NCI-H128 (cell line): ENCODE data around the gene YBX2.
A peak's percentile ranks its signal among the peaks of the same experiment; 100 is the strongest.

ENCODE experiments used
- DNase-seq: peaks from one replicate; lab custom pipeline; 2025; ENCODE audit not compliant: unreplicated experiment; lab: John Stamatoyannopoulos, UW

YBX2 gene

DNA sequence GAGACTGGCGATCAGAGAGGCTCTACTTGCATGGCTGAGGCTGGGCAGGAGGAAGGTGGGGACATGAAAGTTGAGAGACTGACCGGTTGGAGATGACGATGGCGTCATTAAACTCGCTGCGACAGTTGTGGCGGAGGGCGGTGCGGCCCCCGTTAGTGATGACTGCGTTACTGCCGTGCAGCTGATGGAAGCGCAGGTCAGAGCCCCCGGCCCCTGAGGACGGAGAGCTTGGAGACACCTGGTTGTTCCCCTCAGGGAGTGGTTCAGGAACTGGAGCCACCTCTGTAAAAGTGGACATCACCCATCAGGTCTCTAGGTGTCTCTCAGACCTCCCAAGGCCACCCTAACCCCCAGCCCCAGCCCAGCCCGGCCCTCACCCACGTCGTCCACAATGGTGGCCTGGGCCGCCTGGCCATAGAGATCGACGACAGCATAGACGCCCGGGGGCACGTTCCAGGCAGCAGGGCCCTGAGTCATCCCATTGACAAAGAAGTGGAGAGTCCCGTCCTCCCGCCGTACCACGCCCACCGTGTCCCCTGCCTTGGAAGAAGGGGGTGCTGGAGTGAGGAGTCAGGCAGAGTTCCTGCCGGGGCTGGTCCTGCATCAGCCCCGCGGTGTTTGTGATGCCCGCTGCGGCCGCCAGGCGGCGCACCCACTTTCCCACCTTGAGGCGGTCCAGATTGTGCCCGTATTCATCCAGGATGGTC, 29.4 kb upstream of the YBX2 start:
- no peak for DNase-seq

DNA sequence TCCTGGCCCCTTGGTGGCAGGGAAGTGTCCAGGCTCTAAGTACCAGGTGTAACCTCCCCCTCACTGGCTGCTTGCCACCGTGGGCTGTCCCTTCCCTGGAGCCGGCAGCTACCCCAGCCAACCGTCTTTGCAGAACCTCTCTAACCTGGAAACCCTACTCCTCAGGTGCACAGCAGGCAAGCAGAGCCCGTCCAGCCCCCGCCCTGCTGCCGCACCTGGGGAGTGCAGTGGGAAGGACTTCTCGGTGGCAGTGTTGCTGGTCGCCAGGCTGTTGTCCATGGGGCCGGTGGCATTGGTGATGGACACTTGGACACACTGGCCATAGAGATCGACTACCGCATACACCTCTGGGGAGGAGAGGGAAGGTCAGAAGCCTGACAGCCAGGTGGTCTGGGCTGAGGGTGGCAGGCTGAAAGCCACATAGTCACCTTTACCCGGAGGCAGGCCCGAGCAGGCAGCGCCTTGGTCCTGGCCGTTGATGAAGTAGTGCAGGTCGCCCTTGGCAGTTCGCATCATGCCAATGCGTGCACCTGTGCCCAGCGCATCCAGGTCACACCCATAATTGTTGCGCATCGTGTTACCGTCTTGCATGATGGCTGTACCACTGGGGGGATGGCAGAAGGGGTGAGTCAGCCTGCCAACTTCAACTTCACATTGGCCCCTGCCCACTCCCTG, 28.2 kb upstream of the YBX2 start:
- DNase-seq, result no peak

DNA sequence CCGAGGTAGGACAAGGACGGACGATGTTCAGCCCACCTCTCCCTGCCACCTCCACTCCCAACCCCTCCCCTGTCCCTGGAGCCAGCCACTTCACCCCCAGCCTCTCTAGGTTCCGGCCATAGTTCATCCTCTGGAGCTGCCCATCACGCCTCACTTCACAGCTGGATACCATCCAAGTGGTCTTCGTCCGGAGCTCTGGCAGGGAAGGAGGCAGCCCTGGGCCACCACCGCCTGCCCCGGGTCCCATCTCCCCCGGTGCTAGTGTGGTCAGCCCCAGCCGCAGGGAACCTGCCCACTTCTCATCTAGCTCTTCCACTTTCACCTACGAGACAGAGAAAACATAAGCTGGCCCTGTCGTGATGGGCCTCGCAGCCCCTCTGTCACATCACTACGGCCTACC, 27.0 kb upstream of the YBX2 start:
- DNase-seq, result no peak

DNA sequence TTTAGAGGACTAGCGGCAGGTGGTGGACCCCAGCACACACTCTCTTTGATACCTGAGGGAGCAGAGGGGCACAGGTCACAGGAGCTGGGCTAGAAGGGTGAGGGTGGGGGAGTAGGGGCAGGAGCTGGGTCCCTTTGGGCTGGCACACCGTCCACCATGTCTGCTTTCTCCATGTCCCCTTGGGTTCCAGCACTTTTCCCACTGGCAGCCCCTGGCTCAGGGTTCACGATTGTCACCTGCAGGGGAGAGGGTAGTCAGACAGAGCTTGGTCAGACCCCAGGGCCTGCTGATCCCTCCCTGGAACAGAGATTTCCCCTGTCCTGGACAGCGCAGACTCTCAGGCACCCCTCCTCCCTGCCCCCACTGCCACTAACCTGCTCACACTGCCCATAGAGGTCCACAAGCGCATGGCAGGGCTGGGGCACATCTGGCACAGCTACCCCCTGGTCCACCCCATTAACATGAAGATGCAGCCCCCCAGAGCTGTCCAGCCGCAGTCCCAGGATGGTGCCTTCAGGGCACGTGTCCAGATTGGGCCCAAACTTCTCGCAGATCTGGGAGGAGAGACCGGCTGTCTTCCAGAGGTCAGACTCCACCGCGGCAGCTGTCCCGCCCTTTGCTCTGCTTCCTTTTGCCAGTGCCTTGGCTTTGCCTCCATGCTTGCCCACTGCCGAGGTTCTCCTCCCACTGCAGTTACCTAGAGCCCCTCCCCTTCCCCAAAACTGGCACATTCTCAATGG, 23.9 kb upstream of the YBX2 start:
- no peak for DNase-seq

DNA sequence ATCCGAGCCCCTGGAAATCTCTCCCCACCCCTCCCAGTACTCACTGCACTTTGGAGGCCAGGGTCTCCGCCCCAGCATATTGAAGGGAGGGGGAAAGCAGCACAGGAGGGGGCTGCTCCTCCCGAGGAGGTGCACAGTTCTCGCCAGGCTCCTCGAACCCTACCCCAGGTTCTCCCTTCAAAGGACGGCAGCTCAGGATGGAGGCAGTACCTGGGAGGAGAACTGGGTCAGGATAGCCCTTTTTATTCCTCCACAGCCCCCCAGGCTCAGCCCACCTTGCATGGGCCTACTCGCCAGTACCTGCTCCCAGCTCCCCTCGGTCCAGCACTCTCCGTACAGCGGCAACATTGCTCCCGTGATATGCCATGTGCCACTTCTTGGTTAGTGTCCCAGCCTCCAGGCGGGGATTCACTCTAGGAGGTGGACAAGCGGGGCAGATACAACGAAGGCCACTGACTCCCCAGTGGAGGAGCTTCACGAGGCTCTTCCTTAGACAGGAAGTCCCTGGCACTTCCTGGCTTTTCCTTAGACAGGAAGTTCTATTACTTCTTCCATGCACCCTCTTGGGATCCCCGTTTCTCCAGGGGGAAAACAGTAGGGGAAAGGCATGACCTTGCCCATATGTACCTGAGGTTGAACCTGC, 22.8 kb upstream of the YBX2 start:
- DNase-seq, result no peak

DNA sequence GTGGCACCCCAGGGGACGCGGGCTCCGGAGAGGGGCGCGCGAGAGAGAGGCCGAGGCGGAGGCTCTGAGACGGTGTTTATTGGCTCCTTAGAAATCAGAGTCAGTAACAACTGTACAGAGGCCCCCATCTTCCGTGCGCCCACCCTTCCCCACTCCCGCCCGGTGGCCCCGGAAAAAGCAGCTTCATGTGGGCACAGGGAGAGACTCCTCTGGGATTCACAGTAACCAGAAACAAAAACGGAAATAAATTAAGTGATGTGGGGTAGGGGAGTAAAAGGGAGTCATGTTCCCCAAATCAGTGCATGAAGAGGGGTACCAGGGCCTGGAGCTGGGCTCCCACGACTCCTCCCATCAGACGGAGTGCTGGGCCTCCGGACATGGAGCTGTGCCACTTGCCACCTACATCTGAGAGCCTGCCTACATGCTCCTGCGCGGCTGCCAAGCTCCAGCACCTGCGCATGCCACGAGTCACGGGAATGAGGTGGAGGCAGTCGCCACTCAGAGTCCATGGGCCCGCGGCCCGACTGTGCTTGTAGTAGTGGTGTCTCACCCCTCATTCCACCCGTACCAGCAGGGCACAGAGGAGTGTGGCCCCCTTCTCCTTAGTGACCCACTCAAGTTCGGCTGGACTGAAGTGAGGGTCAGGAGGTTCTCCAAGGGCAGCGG, 21.3 kb upstream of the YBX2 start:
- DNase-seq, result no peak

DNA sequence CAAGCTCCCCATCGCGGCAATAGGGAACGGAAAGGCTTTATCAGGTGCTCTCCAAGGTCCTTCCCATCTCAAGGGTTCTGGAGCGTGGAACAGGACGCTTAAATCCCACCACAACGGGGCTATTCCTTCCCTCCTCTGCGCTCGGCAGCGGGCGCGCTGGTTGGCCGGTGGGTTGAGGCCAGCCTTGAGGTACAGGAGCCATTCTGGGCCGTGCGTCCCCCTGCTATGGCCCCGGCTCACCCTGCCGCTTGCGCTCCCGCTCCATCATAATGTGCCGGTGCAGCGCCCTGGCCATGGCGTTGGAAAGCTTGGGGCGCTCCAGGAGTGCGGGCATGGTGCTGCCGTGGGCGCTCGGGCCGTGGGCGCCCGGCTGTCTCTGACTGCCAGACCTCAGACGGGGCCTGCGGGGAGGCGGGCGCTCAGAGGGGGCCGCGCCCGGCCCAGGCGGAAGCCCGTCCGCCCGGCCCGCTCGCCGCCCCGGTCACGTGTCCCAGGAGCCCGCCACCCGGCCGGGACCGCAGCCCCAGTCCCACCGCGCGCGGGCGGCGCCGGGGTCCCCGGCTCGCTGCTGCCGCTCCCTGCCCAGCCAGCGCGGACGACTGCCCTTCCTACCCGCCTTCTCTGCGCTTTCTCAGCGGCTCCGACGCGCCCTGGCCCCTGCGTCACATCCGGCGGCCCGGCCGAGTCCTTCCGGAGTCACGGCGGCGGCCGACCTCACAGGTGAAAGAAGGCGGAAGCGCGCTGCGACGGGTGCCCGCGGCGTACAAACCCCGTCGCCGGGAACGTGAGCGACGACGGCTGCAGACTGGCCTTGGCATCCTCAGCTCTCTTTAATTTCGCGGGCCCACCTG, 20.5 kb upstream of the YBX2 start, which contains the start of gene GPS2:
Gene GPS2, minus strand, starts transcription at position 642 of the 851 bp plus-strand sequence. Its CDS starts 308 bp downstream, at position 334.
- peak; percentile 63 for DNase-seq

DNA sequence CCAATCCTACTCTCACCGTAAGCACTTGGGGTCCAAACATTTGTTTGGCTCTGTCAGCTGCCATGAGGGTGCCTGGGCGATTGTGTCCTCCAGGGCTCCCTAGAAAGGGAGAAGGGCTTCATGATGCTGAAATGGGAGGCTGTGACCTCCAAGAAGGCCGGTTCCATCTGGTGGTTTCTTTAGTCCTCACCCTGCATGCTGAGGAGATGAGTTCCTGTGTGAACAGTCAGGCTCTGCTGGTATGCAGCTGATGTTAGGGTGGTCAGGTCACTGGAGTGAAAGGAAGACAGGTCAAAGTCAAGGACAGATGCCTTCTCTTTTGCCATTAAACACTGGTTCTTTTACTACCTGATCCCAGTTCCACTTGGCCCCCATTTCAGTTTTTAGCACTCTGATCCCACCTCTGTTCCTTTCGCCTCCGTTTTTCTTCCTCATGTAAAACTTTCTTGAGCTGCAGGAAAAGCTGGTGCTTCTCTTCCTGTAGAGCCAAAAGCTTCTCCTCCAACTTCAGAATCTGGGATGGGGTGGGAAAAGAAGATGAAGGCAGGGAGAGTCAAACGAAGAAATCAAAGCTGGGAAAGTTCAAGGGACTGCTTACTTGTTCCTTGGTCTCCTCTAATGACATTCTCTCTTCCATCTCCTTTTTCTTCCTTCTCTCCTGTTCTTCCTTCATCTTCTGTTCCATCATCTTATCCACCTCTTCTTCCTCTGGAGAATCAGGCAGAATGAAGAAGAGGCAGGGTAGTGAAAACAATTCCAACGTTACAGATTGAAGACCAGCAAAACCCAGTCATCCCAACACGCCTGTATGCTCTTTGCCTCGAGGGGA, 19.7 kb upstream of the YBX2 start:
- DNase-seq, result no peak

DNA sequence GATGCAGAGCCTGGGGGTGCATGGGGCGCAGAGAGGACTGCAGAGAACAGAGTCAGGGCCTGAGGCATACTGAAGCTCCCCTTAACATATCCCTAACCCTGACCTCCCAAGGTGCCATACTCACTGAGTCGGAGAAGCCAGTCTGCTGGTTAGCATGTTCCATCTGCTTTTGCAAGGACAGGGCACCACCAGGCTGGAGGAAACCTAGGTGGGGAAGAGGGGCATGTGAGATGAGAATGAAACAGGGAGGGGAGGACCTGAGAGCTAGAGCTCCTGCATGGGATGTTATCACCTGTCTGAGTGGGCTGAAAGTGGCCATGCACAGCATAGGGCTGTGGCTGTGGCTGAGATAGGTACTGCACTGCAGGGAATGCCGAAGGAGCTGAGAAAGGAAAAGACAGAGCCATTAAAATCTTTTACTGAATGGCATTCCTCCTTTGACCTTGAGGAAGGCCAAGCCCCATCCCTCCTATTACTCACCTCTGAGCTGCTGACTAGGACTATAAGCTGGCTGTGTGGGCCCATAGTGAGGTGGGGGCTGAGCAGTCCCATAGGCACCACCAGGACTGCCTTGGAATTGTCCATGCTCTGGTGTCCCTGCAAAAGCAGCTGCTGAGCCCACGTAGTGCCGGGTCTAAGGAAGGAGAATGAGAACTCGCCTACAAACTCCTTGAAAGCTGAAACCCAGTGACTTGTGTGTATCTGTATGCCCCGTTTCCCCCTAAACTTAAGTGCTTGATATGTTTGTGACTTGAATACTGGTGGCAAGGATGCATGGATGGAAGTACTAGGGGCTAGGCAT, 18.9 kb upstream of the YBX2 start:
- no peak for DNase-seq

DNA sequence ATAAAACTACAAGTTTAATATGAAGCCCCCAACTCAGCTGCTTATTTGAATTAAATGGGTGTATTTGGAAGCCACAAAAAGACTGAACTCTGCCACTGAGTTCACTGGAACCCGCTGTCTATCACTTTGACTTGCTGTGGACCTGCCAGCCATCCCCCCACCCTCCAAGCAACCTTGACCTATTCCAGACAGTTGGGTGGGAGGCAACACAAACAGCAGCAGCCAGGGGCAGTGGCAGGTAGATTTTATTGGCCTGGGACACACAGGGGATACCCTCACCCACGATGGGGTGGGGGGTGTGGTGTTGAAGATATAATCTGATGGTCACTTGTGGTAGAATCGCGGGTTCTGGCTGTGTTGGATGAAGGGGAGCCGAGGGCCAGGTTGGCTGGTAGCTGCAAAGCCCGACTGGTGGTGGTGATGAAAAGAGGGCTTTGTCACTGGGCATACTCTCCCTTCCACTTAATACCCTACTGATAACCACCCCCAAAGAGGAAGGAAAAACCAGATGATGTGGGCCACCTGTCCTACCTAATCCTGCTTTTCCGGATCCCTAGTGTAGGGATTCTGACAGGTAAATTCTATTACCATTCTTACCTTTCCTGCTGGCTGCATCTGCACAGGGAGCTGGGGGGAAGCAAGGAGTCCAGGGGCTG, 18.1 kb upstream of the YBX2 start:
- DNase-seq, result no peak

DNA sequence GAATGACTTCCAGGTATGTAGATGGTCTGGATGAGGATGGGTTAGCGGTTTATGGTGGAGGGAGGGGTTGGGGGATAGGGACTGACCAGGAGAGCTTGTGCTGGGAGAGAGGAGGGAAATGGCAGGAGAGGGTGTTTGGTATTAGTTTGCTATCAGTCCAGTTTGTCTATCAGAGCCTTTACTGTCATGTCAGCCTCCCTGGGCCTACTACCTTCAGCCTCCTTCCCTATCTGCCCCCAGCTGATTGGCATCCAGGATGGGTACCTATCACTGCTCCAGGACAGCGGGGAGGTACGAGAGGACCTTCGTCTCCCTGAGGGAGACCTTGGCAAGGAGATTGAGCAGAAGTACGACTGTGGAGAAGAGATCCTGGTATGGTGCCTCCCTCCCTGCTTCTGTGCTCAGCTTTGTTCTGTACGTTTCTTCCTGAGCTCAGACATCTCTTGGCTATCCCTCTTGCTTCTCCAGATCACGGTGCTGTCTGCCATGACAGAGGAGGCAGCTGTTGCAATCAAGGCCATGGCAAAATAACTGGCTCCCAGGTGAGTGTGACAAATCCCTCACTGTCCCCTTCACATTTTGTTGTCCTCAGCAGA, 16.8 kb upstream of the YBX2 start:
- DNase-seq, result no peak

DNA sequence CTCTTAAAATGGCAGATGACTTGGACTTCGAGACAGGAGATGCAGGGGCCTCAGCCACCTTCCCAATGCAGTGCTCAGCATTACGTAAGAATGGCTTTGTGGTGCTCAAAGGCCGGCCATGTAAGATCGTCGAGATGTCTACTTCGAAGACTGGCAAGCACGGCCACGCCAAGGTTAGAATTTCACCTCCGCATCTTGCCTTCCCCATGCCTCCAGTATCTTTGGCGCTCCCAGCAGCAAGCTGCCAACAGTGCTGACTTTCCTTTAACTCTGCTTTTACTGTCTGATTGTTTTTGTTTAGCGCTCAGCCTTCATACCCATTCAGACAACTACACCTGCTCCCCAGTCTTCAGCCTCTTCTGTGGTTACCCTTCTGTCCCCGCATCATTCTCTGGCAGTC, 15.2 kb upstream of the YBX2 start:
- DNase-seq, result no peak

DNA sequence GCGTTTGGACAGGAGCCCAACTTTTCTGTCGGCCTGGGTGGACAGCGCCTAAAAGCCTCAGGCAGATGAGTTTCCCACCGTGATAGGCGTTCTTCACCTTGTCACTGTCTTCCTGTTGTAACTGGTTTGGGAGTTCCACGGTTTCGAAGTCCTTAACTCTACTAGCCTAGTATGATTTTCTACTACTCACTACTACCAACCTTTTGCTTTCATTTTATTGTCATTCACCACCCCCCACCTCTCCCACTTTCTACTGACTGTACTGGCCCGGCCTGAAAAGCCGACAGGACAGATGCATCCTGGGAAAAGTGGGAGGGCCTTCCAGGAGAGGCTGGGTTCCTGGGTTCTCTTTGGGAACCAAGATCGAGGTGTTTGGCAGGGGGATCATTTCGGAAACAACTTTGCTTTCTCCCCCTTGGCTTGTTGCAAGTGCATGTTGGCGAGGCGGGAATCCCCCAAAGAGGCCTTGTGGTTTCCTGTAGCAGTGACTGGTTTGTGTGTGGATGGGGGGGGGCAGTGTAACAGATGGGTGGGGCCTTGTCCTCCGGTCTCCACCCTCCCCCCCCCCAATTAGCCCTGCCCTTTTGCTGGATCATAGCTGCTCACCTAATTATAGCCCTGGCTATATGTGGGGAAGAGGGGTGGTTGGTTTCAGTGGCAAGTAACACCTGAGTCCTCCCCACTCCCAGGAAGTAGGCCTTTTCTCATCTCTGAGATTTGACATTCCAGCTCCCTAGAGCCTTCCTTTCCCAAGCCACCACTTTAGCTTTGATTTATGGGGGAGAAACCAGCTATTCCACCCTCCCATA, 14.4 kb upstream of the YBX2 start:
- peak; percentile 1 for DNase-seq

DNA sequence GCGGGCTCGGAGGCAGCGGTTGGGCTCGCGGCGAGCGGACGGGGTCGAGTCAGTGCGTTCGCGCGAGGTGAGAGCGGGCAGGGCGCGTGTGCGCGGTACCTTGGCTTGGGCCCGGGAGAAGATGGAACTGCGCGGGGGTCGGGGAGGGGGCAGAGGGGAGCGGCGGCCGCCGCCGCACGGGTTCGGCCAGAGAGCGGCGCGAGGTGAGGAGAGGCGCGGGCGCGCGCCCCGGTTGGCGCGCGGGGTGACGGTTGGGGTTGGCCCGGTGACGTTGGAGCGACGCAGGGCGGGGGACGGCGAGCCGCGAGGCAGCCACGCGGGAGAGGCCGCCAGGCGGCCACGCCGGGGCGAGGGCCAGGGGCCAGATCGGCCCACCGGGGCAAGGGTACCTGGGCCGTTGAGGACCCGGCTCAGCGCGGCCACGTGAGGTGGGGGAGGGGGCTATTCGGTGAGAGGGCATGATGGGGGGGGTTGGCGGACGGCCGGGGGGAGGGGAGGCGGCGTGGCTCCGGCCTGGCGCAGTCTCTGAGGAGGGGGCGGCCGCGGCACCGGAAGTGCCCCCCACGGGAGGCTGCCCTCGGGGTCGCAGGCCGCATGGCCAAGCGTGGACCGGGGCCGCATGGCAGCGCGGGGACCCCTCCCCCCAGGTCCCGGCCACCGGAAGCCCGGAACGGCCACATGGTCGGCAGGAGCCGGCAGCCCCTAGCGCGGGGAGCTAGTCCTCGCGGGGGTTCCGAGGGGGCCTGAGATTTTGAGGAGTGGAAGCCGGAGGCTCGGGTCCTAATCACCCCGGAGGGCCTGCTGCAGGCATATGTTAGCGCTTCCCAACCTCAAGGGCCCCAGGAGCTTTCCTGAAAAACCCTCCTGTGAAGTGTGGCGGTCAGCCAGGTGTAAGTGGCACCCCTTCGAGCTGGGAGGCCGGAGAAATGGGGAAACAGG, 13.5 kb upstream of the YBX2 start:
- DNase-seq, result no peak

DNA sequence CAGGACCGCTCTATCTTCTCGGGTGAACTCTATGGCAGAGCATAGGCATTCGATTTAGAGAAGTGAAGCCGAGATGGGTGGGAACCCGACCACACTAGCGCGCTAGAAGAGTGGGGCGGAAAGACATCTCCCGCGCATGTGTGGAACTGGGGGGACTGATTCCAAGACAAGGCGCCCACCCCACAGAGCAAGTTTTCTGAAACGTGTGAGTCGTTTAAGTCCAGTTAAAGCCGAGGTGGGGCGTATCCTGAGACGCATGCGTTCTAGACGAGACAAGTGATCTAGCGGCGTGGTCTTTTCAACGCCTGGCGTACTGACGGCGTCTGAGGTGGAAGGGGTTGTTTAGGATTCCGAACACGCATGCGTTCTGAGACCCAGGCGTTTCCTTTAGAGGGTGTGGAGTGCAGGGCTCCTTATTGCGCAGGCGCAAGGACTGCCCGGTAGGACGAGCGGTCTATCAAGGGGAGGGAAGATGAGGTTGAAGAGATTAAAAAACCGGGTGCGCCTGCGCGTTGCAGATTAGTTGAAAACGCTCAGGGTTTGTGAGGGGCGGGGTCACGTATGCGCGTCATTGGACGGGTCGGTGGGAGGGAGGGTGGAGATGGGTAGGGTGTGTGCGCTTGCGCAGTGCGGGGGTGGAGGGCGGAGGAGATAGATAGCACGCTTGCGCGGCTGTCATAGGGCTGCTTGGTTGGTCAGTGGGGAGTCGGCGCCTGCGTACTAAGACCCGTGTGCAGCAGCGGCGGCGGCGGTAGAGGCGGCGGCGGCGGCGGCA, 12.7 kb upstream of the YBX2 start, which contains the start of gene EIF5A:
Gene EIF5A, plus strand, starts transcription at position 718 of the 775 bp plus-strand sequence. CDS start 2,008 bp downstream, outside the sequence.
- peak; percentile 98 for DNase-seq
